Upper lobe of left lung (tissue), 4 donors: Measurements from ENCODE around the gene CCDC171.

Experiments
- POLR2A ChIP-seq, 4 donors: fragments of 450-650 bp; IDR thresholded peaks; one replicate each; pipeline ENCODE4 v1.5.1; 2016 to 2017; ENCODE audit warnings: antibody characterized with exemption in 4 of 4, mild to moderate bottlenecking in 2 of 4
- POLR2AphosphoS5 ChIP-seq, 2 donors: sonication (generic); formaldehyde crosslinking; IDR thresholded peaks; one replicate each; pipeline ENCODE4 v1.5.1; 2017; ENCODE audit warnings: antibody characterized with exemption in 2 of 2
- TF ChIP-seq, protein P1 (sequence below), 6 experiments: fragments of 450-650 bp in 4 of 6; fragments of 200-600 bp in 2 of 6; sonication (generic) in 2 of 6; IDR thresholded peaks; one replicate each; pipeline ENCODE4 v1.5.1; 2016 to 2019; ENCODE audit warnings: antibody characterized with exemption in 6 of 6

DNA sequence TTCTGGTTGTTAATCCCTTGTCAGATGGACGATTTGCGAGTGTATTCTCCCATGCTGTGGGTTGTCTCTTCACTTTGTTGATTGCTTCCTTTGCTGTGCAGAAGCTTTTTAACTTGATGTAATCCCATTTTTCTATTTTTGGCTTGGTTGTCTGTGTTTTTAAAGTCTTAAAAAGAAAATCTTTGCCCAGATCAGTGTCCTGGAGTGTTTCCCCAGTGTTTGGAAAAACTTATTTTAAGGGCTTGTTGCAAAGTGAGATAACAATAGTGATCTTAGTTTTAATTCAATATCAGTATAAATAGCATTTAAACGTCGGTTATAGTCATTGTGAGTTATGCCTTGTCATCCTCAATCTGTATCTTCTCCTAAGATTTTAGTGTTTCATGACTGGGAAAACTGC is 329.5 kb downstream of the CCDC171 start:
- TF ChIP-seq, protein P1, sequence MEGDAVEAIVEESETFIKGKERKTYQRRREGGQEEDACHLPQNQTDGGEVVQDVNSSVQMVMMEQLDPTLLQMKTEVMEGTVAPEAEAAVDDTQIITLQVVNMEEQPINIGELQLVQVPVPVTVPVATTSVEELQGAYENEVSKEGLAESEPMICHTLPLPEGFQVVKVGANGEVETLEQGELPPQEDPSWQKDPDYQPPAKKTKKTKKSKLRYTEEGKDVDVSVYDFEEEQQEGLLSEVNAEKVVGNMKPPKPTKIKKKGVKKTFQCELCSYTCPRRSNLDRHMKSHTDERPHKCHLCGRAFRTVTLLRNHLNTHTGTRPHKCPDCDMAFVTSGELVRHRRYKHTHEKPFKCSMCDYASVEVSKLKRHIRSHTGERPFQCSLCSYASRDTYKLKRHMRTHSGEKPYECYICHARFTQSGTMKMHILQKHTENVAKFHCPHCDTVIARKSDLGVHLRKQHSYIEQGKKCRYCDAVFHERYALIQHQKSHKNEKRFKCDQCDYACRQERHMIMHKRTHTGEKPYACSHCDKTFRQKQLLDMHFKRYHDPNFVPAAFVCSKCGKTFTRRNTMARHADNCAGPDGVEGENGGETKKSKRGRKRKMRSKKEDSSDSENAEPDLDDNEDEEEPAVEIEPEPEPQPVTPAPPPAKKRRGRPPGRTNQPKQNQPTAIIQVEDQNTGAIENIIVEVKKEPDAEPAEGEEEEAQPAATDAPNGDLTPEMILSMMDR (IDR thresholded peaks at IDR 0.05), result no peak
- TF ChIP-seq POLR2AphosphoS5 (IDR thresholded peaks at IDR 0.05) (no peak), POLR2A (IDR thresholded peaks at IDR 0.05) (no peak)
